HEK293 (cell line): Measurements from ENCODE around the gene BNIPL.
A peak's percentile ranks its signal among the peaks of the same experiment; 100 is the strongest.

ENCODE experiments used
- CTCF ChIA-PET: fragments of 350-600 bp; formaldehyde crosslinking; extraction: SDS; loops from one replicate; lab custom pipeline; 2021; ENCODE audit warnings: antibody characterized with exemption; lab: Yijun Ruan, JAX
- POLR2A ChIA-PET: fragments of 300-600 bp; formaldehyde crosslinking; extraction: SDS; loops from one replicate; lab custom pipeline; 2020; ENCODE audit warnings: antibody characterized with exemption, inconsistent platforms; lab: Yijun Ruan, JAX
- H3K27ac ChIP-seq: fragments of 200-500 bp; sonication (Bioruptor generic); 2 replicates; pipeline ENCODE4 v1.5.1; 2014; ENCODE audit warnings: low read depth, low read length, control low read depth, inconsistent platforms; ENCODE audit errors: extremely low read depth
- H3K36me3 ChIP-seq, 2 experiments: fragments of 200-500 bp in 1 of 2; sonication (Bioruptor generic) in 1 of 2; 1 replicate in 1 of 2; 2 replicates in 1 of 2; pipeline ENCODE4 v1.5.1; 2014 to 2017; ENCODE audit warnings: inconsistent platforms in 2 of 2, low read length in 2 of 2; ENCODE audit not compliant: control insufficient read depth in 2 of 2, insufficient read depth in 1 of 2
- H3K4me1 ChIP-seq: fragments of 200-500 bp; sonication (Bioruptor generic); 2 replicates; pipeline ENCODE4 v1.5.1; 2014; ENCODE audit warnings: mild to moderate bottlenecking, low read length, inconsistent platforms; ENCODE audit not compliant: control insufficient read depth, insufficient read depth
- H3K4me3 ChIP-seq: 2 replicates; pipeline ENCODE4 v1.5.1; 2011; ENCODE audit warnings: low read depth, mild to moderate bottlenecking, control low read depth, low read length, moderate library complexity
- H3K9me3 ChIP-seq: fragments of 200-500 bp; sonication (Bioruptor generic); 2 replicates; pipeline ENCODE4 v1.5.1; 2014; ENCODE audit warnings: low read depth, low read length, inconsistent platforms; ENCODE audit not compliant: control insufficient read depth, insufficient read depth
- BCL11B ChIP-seq: fragments of 450-650 bp; formaldehyde crosslinking; IDR thresholded peaks from 2 replicates; pipeline ENCODE4 v1.5.1; 2016; ENCODE audit warnings: low read depth, missing biosample characterization, missing genetic modification characterization
- IKZF3 ChIP-seq: fragments of 450-650 bp; IDR thresholded peaks from 2 replicates; pipeline ENCODE4 v1.5.0; 2018; ENCODE audit warnings: missing biosample characterization, mild to moderate bottlenecking, missing genetic modification characterization, moderate library complexity
- MYNN ChIP-seq: fragments of 450-650 bp; formaldehyde crosslinking; IDR thresholded peaks from 2 replicates; pipeline ENCODE4 v1.5.1; 2016; ENCODE audit warnings: missing biosample characterization, missing genetic modification characterization, borderline replicate concordance
- SP2 ChIP-seq: fragments of 450-650 bp; formaldehyde crosslinking; IDR thresholded peaks from 2 replicates; pipeline ENCODE4 v1.5.1; 2016; ENCODE audit warnings: missing biosample characterization, missing genetic modification characterization
- WT1 ChIP-seq: fragments of 450-650 bp; formaldehyde crosslinking; IDR thresholded peaks from 2 replicates; pipeline ENCODE4 v1.5.1; 2016; ENCODE audit warnings: missing biosample characterization, missing genetic modification characterization
- ZEB2 ChIP-seq: fragments of 450-650 bp; formaldehyde crosslinking; IDR thresholded peaks from 2 replicates; pipeline ENCODE4 v1.5.1; 2016; ENCODE audit warnings: missing biosample characterization, missing genetic modification characterization
- ZIC2 ChIP-seq: fragments of 450-650 bp; formaldehyde crosslinking; IDR thresholded peaks from 2 replicates; pipeline ENCODE4 v1.5.1; 2016; ENCODE audit warnings: missing biosample characterization, missing genetic modification characterization
- ZNF214 ChIP-seq: fragments of 450-650 bp; formaldehyde crosslinking; IDR thresholded peaks from 2 replicates; pipeline ENCODE4 v1.5.1; 2017; ENCODE audit warnings: missing biosample characterization, mild to moderate bottlenecking, missing genetic modification characterization, borderline replicate concordance
- ZNF24 ChIP-seq: fragments of 450-650 bp; formaldehyde crosslinking; IDR thresholded peaks from 2 replicates; pipeline ENCODE4 v1.5.1; 2016; ENCODE audit warnings: missing biosample characterization, missing genetic modification characterization
- ZNF341 ChIP-seq: fragments of 450-650 bp; formaldehyde crosslinking; IDR thresholded peaks from 2 replicates; pipeline ENCODE4; 2016; ENCODE audit warnings: low read depth, missing biosample characterization, missing genetic modification characterization
- ZNF391 ChIP-seq: fragments of 450-650 bp; formaldehyde crosslinking; IDR thresholded peaks from 2 replicates; pipeline ENCODE4 v1.5.1; 2016; ENCODE audit warnings: low read depth, missing biosample characterization, missing genetic modification characterization, borderline replicate concordance
- ZNF426 ChIP-seq: fragments of 450-650 bp; formaldehyde crosslinking; IDR thresholded peaks from 2 replicates; pipeline ENCODE4 v1.5.1; 2017; ENCODE audit warnings: missing biosample characterization, missing genetic modification characterization, mild to moderate bottlenecking, inconsistent platforms, moderate library complexity
- ZNF548 ChIP-seq: fragments of 450-650 bp; formaldehyde crosslinking; IDR thresholded peaks from 2 replicates; pipeline ENCODE4 v1.5.1; 2016; ENCODE audit warnings: missing biosample characterization, missing genetic modification characterization
- ZNF623 ChIP-seq: fragments of 450-650 bp; formaldehyde crosslinking; IDR thresholded peaks from 2 replicates; pipeline ENCODE4 v1.5.1; 2016; ENCODE audit warnings: missing biosample characterization, missing genetic modification characterization
- ZNF776 ChIP-seq: fragments of 450-650 bp; formaldehyde crosslinking; IDR thresholded peaks from 2 replicates; pipeline ENCODE4 v1.5.0; 2017; ENCODE audit warnings: missing biosample characterization, missing genetic modification characterization, borderline replicate concordance
- TF ChIP-seq, protein P1 (sequence below): fragments of 450-650 bp; formaldehyde crosslinking; optimal IDR thresholded peaks from 2 replicates; pipeline ENCODE3; 2016; ENCODE audit warnings: missing biosample characterization, mild to moderate bottlenecking, missing genetic modification characterization
- TF ChIP-seq, protein P2 (sequence below): fragments of 450-650 bp; formaldehyde crosslinking; IDR thresholded peaks from 2 replicates; pipeline ENCODE4 v1.5.1; 2016; ENCODE audit warnings: missing biosample characterization, missing genetic modification characterization
- TF ChIP-seq, protein P3 (sequence below): fragments of 450-650 bp; formaldehyde crosslinking; IDR thresholded peaks from 2 replicates; pipeline ENCODE4 v1.5.1; 2016; ENCODE audit warnings: missing biosample characterization, missing genetic modification characterization
- TF ChIP-seq, protein P4 (sequence below): fragments of 450-650 bp; formaldehyde crosslinking; IDR thresholded peaks from 2 replicates; pipeline ENCODE4 v1.5.1; 2016; ENCODE audit warnings: missing biosample characterization, missing genetic modification characterization

The BNIPL gene

GRCh38 chr1:151008244-151009205 lies 27.9 kb upstream of the BNIPL start, which contains the start of gene PRUNE1 (continued):
- TF ChIP-seq, protein P1, sequence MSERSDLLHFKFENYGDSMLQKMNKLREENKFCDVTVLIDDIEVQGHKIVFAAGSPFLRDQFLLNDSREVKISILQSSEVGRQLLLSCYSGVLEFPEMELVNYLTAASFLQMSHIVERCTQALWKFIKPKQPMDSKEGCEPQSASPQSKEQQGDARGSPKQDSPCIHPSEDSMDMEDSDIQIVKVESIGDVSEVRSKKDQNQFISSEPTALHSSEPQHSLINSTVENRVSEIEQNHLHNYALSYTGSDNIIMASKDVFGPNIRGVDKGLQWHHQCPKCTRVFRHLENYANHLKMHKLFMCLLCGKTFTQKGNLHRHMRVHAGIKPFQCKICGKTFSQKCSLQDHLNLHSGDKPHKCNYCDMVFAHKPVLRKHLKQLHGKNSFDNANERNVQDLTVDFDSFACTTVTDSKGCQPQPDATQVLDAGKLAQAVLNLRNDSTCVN (tag by site-specific recombination) = peak; percentile 27
- TF ChIP-seq IKZF3 (peak; percentile 76), MYNN (tag by site-specific recombination) (0 out of 2 replicates have a peak, but pooled peaks have one; percentile 21), ZNF548 (tag by site-specific recombination) (no peak), SP2 (tag by site-specific recombination) (peak; percentile 97), ZNF341 (no peak), ZNF24 (tag by site-specific recombination) (peak; percentile 21), BCL11B (tag by site-specific recombination) (peak; percentile 80), ZNF776 (no peak)
- TF ChIP-seq, protein P2, sequence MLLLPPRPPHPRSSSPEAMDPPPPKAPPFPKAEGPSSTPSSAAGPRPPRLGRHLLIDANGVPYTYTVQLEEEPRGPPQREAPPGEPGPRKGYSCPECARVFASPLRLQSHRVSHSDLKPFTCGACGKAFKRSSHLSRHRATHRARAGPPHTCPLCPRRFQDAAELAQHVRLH (tag by site-specific recombination) = peak; percentile 92
- TF ChIP-seq, protein P3, sequence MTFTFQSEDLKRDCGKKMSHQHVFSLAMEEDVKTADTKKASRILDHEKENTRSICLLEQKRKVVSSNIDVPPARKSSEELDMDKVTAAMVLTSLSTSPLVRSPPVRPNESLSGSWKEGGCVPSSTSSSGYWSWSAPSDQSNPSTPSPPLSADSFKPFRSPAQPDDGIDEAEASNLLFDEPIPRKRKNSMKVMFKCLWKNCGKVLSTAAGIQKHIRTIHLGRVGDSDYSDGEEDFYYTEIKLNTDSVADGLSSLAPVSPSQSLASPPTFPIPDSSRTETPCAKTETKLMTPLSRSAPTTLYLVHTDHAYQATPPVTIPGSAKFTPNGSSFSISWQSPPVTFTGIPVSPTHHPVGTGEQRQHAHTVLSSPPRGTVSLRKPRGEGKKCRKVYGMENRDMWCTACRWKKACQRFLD = no peak

DNA sequence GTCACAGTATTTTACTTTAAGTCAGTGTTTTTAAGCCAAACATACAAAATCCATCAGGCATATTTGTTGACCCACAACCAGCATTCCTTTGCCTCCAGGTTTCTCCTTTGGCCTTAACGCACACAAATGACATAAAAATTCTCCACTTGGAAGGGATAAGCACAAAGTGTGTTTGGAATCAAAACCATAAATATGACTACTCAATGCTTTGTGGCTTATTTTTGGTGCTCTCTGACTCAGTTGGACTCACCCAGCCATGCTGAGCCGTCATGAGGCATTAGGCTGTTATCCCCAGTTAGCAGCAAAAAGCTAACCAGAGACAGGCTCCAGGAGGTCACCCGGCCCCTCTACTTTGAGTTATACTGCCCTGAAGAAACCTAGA lies 27.2 kb upstream of the BNIPL start:
- Histone ChIP-seq H3K4me3 (peak overlapping the region; percentile 86), H3K27ac (peak overlapping the region; percentile 61; the same call in 1 of the 2 replicates), H3K9me3 (no peaks in the 10 kb centered on the region), H3K4me1 (0 out of 2 replicates have a peak, but pooled peaks cover 3% of the 10 kb centered on the region), H3K36me3 (peaks cover 0 to 3% of the 10 kb centered on the region in 2 experiments; a peak in 1 of 3 replicates)
- ChIA-PET CTCF (interaction anchor here (1.4 kb wide), 1 partner anchor 50 kb away, joined by 4 read pairs; the partner anchor contains the start of gene CDC42SE1), POLR2A (no interaction called here)
- TF ChIP-seq ZNF426 = no peak
- TF ChIP-seq ZNF391 = no peak
- TF ChIP-seq SP2 (tag by site-specific recombination) = no peak
- no peak for TF ChIP-seq ZNF623 (tag by site-specific recombination)
- TF ChIP-seq ZEB2 (tag by site-specific recombination) = no peak
- TF ChIP-seq ZIC2 (tag by site-specific recombination) = no peak
- TF ChIP-seq, protein P4, sequence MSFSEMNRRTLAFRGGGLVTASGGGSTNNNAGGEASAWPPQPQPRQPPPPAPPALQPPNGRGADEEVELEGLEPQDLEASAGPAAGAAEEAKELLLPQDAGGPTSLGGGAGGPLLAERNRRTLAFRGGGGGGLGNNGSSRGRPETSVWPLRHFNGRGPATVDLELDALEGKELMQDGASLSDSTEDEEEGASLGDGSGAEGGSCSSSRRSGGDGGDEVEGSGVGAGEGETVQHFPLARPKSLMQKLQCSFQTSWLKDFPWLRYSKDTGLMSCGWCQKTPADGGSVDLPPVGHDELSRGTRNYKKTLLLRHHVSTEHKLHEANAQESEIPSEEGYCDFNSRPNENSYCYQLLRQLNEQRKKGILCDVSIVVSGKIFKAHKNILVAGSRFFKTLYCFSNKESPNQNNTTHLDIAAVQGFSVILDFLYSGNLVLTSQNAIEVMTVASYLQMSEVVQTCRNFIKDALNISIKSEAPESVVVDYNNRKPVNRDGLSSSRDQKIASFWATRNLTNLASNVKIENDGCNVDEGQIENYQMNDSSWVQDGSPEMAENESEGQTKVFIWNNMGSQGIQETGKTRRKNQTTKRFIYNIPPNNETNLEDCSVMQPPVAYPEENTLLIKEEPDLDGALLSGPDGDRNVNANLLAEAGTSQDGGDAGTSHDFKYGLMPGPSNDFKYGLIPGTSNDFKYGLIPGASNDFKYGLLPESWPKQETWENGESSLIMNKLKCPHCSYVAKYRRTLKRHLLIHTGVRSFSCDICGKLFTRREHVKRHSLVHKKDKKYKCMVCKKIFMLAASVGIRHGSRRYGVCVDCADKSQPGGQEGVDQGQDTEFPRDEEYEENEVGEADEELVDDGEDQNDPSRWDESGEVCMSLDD (tag by site-specific recombination) = no peak
- no peak for TF ChIP-seq ZNF24 (tag by site-specific recombination)
- no peak for TF ChIP-seq ZNF214 (tag by site-specific recombination)
- TF ChIP-seq WT1 (tag by site-specific recombination) = no peak
